ENCODE measurements around the gene COMMD7. TPM values are rescaled to one million over a fixed set of nuclear protein-coding genes. Genes with fewer than 3 reads are reported as not detected.
A peak's percentile ranks its signal among the peaks of the same experiment; 100 is the strongest.

The COMMD7 gene
- total RNA-seq, 1 experiment from 2014 or later = 13.2 TPM

DNA sequence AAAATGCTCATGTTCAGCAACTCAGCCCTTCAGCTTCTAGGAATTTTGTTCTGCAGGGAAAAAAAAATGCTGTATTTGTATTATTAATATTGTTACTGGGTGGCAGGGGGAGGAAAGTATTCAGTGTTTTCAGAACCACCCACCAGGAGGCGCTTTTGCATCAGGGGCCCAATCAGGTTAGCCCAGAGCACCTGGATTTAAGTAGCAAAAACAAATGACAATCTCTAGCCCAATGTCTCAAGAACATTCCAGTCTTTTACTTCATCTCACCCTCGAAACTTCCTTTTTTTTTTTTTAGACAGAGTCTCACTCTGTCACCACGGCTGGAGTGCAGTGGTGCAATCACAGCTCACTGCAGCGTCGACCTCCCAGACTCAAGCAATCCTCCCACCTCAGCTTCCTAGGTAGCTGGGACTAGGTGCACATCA, 68.9 kb downstream of the COMMD7 start:
- Histone ChIP-seq H4K20me1 (ENCODE audit: insufficient read depth) (no peaks in the 10 kb centered on the region), H3K79me2 (ENCODE audit: insufficient read depth, low read length) (no peaks in the 10 kb centered on the region), H3K27ac (ENCODE audit: low read depth, low read length) (no peak overlapping the region), H3K4me1 (ENCODE audit: control insufficient read depth in 1 of 2, insufficient read depth in 2 of 2, low read length in 2 of 2) (peaks cover 3 to 7% of the 10 kb centered on the region in 2 experiments; a peak in 1 of 4 replicates), H3K9me3 (ENCODE audit: control insufficient read depth in 1 of 2, insufficient read depth in 1 of 2, low read depth in 1 of 2, low read length in 2 of 2) (no peaks in the 10 kb centered on the region), H3K27me3 (ENCODE audit: insufficient read depth, low read length) (no peaks in the 10 kb centered on the region), H3K36me3 (ENCODE audit: control insufficient read depth in 1 of 2, insufficient read depth in 2 of 2, low read length in 2 of 2) (no peaks in the 10 kb centered on the region), H3K4me2 (ENCODE audit: low read length) (no peak overlapping the region), H2AFZ (ENCODE audit: low read depth, low read length, poor library complexity, severe bottlenecking) (no peak overlapping the region), H3K4me3 (replicated peaks in 1 of 2; ENCODE audit: low read depth in 1 of 2, low read length in 2 of 2) (no peak overlapping the region), H3K9ac (ENCODE audit: low read length) (no peak overlapping the region), H3K9me2 (ENCODE audit: insufficient read depth) (no peaks in the 10 kb centered on the region)
- peak; percentile 93 for ATAC-seq
- intact Hi-C loops (cut with micrococcal nuclease) = loop anchor here (1.0 kb wide), 1 partner anchor 104 kb away; no protein-coding TSS in a partner anchor
- no peak for TF ChIP-seq POLR2A (IDR thresholded peaks at IDR 0.05; ENCODE audit: borderline replicate concordance, extremely low read depth, insufficient read depth, insufficient read length)
- TF ChIP-seq, protein P1, sequence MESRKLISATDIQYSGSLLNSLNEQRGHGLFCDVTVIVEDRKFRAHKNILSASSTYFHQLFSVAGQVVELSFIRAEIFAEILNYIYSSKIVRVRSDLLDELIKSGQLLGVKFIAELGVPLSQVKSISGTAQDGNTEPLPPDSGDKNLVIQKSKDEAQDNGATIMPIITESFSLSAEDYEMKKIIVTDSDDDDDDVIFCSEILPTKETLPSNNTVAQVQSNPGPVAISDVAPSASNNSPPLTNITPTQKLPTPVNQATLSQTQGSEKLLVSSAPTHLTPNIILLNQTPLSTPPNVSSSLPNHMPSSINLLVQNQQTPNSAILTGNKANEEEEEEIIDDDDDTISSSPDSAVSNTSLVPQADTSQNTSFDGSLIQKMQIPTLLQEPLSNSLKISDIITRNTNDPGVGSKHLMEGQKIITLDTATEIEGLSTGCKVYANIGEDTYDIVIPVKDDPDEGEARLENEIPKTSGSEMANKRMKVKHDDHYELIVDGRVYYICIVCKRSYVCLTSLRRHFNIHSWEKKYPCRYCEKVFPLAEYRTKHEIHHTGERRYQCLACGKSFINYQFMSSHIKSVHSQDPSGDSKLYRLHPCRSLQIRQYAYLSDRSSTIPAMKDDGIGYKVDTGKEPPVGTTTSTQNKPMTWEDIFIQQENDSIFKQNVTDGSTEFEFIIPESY (IDR thresholded peaks at IDR 0.05; ENCODE audit: extremely low read depth, insufficient replicate concordance, low read length) = no peak
- TF ChIP-seq, protein P2, sequence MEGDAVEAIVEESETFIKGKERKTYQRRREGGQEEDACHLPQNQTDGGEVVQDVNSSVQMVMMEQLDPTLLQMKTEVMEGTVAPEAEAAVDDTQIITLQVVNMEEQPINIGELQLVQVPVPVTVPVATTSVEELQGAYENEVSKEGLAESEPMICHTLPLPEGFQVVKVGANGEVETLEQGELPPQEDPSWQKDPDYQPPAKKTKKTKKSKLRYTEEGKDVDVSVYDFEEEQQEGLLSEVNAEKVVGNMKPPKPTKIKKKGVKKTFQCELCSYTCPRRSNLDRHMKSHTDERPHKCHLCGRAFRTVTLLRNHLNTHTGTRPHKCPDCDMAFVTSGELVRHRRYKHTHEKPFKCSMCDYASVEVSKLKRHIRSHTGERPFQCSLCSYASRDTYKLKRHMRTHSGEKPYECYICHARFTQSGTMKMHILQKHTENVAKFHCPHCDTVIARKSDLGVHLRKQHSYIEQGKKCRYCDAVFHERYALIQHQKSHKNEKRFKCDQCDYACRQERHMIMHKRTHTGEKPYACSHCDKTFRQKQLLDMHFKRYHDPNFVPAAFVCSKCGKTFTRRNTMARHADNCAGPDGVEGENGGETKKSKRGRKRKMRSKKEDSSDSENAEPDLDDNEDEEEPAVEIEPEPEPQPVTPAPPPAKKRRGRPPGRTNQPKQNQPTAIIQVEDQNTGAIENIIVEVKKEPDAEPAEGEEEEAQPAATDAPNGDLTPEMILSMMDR (IDR thresholded peaks at IDR 0.05 in 2 of 3, conservative IDR thresholded peaks at IDR 0.05 in 1 of 3; ENCODE audit: borderline replicate concordance in 1 of 3, insufficient read depth in 1 of 3, low read depth in 2 of 3, low read length in 2 of 3) = peak; percentile 77 to 97 (median 83)
- peak; percentile 97 for TF ChIP-seq RAD21 (IDR thresholded peaks at IDR 0.05; ENCODE audit: low read depth)
- no peak for TF ChIP-seq SP1 (IDR thresholded peaks at IDR 0.05; ENCODE audit: low read depth)
- TF ChIP-seq, protein P3, sequence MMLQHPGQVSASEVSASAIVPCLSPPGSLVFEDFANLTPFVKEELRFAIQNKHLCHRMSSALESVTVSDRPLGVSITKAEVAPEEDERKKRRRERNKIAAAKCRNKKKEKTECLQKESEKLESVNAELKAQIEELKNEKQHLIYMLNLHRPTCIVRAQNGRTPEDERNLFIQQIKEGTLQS (IDR thresholded peaks at IDR 0.05) = no peak
- TF ChIP-seq ELF1 (IDR thresholded peaks at IDR 0.05; ENCODE audit: borderline replicate concordance, low read depth) = no peak
- TF ChIP-seq EZH2phosphoT487 (IDR thresholded peaks at IDR 0.05; ENCODE audit: borderline replicate concordance) = no peak
- TF ChIP-seq CBX3 (IDR thresholded peaks at IDR 0.05; ENCODE audit: low read depth) = no peak
- no peak for TF ChIP-seq YY1 (IDR thresholded peaks at IDR 0.05; ENCODE audit: extremely low read depth, insufficient replicate concordance, low read depth, low read length)
- no peak for TF ChIP-seq TCF7L2 (IDR thresholded peaks at IDR 0.05; ENCODE audit: borderline replicate concordance, extremely low read depth, insufficient read depth, insufficient read length)
- no peak for TF ChIP-seq CEBPB (IDR thresholded peaks at IDR 0.05; ENCODE audit: low read depth)
- no peak for TF ChIP-seq ZNF274 (IDR thresholded peaks at IDR 0.05; ENCODE audit: low read depth, low read length)
- TF ChIP-seq, protein P4, sequence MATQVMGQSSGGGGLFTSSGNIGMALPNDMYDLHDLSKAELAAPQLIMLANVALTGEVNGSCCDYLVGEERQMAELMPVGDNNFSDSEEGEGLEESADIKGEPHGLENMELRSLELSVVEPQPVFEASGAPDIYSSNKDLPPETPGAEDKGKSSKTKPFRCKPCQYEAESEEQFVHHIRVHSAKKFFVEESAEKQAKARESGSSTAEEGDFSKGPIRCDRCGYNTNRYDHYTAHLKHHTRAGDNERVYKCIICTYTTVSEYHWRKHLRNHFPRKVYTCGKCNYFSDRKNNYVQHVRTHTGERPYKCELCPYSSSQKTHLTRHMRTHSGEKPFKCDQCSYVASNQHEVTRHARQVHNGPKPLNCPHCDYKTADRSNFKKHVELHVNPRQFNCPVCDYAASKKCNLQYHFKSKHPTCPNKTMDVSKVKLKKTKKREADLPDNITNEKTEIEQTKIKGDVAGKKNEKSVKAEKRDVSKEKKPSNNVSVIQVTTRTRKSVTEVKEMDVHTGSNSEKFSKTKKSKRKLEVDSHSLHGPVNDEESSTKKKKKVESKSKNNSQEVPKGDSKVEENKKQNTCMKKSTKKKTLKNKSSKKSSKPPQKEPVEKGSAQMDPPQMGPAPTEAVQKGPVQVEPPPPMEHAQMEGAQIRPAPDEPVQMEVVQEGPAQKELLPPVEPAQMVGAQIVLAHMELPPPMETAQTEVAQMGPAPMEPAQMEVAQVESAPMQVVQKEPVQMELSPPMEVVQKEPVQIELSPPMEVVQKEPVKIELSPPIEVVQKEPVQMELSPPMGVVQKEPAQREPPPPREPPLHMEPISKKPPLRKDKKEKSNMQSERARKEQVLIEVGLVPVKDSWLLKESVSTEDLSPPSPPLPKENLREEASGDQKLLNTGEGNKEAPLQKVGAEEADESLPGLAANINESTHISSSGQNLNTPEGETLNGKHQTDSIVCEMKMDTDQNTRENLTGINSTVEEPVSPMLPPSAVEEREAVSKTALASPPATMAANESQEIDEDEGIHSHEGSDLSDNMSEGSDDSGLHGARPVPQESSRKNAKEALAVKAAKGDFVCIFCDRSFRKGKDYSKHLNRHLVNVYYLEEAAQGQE (IDR thresholded peaks at IDR 0.05; ENCODE audit: low read depth) = no peak
- TF ChIP-seq, protein P5, sequence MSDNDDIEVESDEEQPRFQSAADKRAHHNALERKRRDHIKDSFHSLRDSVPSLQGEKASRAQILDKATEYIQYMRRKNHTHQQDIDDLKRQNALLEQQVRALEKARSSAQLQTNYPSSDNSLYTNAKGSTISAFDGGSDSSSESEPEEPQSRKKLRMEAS (IDR thresholded peaks at IDR 0.05) = no peak
- no peak for TF ChIP-seq JUND (IDR thresholded peaks at IDR 0.05)
- TF ChIP-seq FOSL1 (IDR thresholded peaks at IDR 0.05; ENCODE audit: low read depth) = no peak
- ChIA-PET POLR2A (interaction anchor here (0.6 to 1.9 kb wide), 2 partner anchors 104 to 145 kb away, joined by 3 to 11 read pairs; partner anchors contain the start of gene MAPRE1), CTCF (interaction anchor here (0.7 to 5.9 kb wide), 11 partner anchors 9 to 422 kb away, joined by 3 to 185 read pairs (median 4); partner anchors contain the start of gene MAPRE1), RAD21 (ENCODE audit: low non-redundant PET in 1 of 2, low total read pairs in 2 of 2, uncharacterized antibody in 2 of 2, unreplicated experiment in 2 of 2) (interaction anchor here (0.6 to 3.2 kb wide), 4 partner anchors 79 to 104 kb away, joined by 3 to 38 read pairs (median 17); no protein-coding TSS in a partner anchor)
- peak; percentile 40 for DNase-seq (ENCODE audit: low read depth, low spot score)
- BruUV-seq (replicated peaks) = no TSS peak

Measured in HCT116 (cell line).